Measurements from ENCODE around the gene AXIN1. TPM values are rescaled to one million over a fixed set of nuclear protein-coding genes. Genes with fewer than 3 reads are reported as not detected.

AXIN1 gene
- total RNA-seq, 1 experiment from 2014 or later: 50.3 TPM

DNA sequence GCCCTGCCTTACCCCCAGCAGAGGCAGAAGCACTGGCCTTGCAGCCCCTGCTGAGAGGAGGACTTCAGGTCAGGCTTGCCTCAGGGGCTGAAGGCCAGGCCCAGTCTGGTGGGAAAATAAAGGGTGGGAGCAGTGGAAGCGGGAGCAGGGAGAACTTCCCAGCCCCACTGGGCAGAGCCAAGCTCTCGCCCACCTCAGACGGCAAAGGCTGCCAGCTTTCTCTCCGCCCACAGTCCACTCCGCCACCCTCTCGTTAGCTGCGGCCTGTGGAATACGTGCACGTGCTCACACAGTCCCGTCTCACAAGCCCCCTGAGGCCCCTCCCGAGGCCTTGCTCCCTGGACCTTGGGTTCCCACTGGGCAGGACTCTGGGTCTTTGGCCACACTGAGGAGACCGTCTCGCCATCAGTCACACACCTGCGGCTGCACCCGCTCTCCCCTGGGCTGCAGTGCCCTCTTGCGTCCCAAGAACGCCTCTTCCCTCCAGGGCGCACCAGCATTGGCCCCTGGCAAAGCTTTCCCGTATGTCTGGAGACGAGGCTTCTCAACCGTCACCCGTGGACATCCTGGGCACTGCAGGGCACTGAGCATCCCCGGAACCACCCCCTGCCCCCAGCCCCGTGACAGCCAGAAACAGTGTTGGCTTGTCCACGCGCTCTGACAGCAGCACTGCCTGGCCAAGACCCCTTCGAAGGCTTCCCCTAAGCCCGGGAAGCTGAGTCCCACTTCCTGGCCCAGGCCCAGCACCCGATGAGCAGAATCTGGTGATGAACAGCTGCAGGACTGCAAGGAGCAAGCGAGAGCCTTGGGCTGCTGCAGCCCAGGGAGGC is 9.6 kb upstream of the AXIN1 start:
- no peaks in the 10 kb centered on the region for H3K9me3 Mint-ChIP-seq
- peak; percentile 83 for DNase-seq (ENCODE audit: low spot score)
- ChIA-PET CTCF (interaction anchor here (0.5 to 2.7 kb wide), 47 partner anchors 8 to 309 kb away, joined by 3 to 42 read pairs (median 4); partner anchors contain the start of genes ARHGDIG, AXIN1, DECR2 and FAM234A), POLR2A (interaction anchor here (0.6 to 0.7 kb wide), 2 partner anchors 19 to 40 kb away, joined by 3 read pairs; partner anchors contain the start of gene DECR2)
- H3K27ac Mint-ChIP-seq: no peak overlapping the region
- peak; percentile 79 for ATAC-seq
- TF ChIP-seq, protein P1, sequence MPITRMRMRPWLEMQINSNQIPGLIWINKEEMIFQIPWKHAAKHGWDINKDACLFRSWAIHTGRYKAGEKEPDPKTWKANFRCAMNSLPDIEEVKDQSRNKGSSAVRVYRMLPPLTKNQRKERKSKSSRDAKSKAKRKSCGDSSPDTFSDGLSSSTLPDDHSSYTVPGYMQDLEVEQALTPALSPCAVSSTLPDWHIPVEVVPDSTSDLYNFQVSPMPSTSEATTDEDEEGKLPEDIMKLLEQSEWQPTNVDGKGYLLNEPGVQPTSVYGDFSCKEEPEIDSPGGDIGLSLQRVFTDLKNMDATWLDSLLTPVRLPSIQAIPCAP (CRISPR knock-in tag; IDR thresholded peaks at IDR 0.05): no peak
- no peak for TF ChIP-seq FOXJ3 (CRISPR knock-in tag; IDR thresholded peaks at IDR 0.05; ENCODE audit: borderline replicate concordance)
- no peak for TF ChIP-seq ELF4 (CRISPR knock-in tag; IDR thresholded peaks at IDR 0.05; ENCODE audit: low read depth)
- no peak for TF ChIP-seq ZNF423 (CRISPR knock-in tag; IDR thresholded peaks at IDR 0.05)
- TF ChIP-seq, protein P2, sequence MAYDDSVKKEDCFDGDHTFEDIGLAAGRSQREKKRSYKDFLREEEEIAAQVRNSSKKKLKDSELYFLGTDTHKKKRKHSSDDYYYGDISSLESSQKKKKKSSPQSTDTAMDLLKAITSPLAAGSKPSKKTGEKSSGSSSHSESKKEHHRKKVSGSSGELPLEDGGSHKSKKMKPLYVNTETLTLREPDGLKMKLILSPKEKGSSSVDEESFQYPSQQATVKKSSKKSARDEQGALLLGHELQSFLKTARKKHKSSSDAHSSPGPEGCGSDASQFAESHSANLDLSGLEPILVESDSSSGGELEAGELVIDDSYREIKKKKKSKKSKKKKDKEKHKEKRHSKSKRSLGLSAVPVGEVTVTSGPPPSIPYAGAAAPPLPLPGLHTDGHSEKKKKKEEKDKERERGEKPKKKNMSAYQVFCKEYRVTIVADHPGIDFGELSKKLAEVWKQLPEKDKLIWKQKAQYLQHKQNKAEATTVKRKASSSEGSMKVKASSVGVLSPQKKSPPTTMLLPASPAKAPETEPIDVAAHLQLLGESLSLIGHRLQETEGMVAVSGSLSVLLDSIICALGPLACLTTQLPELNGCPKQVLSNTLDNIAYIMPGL (CRISPR knock-in tag; IDR thresholded peaks at IDR 0.05): peak; percentile 34; the same call in 1 of the 2 replicates
- peak; percentile 83 for TF ChIP-seq GTF2I (CRISPR knock-in tag; conservative IDR thresholded peaks at IDR 0.05)
- TF ChIP-seq FOXK1 (CRISPR knock-in tag; IDR thresholded peaks at IDR 0.05): no peak
- no peak for TF ChIP-seq GABPB1 (CRISPR knock-in tag; IDR thresholded peaks at IDR 0.05)
- TF ChIP-seq, protein P3, sequence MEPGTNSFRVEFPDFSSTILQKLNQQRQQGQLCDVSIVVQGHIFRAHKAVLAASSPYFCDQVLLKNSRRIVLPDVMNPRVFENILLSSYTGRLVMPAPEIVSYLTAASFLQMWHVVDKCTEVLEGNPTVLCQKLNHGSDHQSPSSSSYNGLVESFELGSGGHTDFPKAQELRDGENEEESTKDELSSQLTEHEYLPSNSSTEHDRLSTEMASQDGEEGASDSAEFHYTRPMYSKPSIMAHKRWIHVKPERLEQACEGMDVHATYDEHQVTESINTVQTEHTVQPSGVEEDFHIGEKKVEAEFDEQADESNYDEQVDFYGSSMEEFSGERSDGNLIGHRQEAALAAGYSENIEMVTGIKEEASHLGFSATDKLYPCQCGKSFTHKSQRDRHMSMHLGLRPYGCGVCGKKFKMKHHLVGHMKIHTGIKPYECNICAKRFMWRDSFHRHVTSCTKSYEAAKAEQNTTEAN (CRISPR knock-in tag; IDR thresholded peaks at IDR 0.05): no peak
- TF ChIP-seq ZNF396 (CRISPR knock-in tag; IDR thresholded peaks at IDR 0.05; ENCODE audit: borderline replicate concordance): no peak
- TF ChIP-seq, protein P4, sequence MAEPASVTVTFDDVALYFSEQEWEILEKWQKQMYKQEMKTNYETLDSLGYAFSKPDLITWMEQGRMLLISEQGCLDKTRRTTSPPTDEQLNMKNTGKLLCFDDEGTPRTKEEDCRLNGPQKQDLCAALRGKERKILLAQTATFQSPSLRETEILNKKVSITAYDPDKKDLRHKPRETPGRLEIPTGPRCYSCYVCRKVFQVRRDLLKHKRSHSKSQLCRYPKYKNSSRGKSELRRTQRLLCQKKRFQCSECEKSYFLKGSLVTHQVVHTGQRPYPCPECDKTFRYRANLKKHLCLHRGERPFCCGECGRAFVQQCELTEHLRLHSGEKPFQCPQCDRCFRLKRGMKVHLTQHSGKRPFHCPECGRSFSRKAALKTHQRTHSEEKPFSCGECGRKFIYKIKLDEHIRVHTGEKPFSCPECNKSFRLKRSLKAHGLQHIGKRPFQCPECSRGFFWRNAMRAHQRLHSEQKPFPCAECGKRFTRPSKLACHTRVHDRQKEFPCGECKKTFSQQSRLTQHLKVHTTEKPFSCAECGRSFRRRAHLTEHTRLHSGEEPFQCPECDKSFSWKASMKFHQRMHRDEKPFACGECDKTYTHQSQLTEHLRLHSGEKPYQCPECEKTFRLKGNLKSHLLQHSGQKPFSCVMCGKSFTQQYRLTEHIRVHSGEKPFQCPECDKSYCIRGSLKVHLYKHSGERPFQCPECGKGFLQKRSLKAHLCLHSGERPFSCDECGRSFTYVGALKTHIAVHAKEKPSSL (CRISPR knock-in tag; conservative IDR thresholded peaks at IDR 0.05): no peak
- no peak for TF ChIP-seq NFYB (CRISPR knock-in tag; conservative IDR thresholded peaks at IDR 0.05; ENCODE audit: low read depth)
- TF ChIP-seq NFE2L1 (CRISPR knock-in tag; IDR thresholded peaks at IDR 0.05): no peak
- TF ChIP-seq, protein P5, sequence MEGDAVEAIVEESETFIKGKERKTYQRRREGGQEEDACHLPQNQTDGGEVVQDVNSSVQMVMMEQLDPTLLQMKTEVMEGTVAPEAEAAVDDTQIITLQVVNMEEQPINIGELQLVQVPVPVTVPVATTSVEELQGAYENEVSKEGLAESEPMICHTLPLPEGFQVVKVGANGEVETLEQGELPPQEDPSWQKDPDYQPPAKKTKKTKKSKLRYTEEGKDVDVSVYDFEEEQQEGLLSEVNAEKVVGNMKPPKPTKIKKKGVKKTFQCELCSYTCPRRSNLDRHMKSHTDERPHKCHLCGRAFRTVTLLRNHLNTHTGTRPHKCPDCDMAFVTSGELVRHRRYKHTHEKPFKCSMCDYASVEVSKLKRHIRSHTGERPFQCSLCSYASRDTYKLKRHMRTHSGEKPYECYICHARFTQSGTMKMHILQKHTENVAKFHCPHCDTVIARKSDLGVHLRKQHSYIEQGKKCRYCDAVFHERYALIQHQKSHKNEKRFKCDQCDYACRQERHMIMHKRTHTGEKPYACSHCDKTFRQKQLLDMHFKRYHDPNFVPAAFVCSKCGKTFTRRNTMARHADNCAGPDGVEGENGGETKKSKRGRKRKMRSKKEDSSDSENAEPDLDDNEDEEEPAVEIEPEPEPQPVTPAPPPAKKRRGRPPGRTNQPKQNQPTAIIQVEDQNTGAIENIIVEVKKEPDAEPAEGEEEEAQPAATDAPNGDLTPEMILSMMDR (IDR thresholded peaks at IDR 0.05): 0 out of 2 replicates have a peak, but pooled peaks have one; percentile 30
- no peak overlapping the region for H3K4me3 Mint-ChIP-seq
- H3K4me1 Mint-ChIP-seq: no peaks in the 10 kb centered on the region
- no peaks in the 10 kb centered on the region for H3K27me3 Mint-ChIP-seq (ENCODE audit: low read depth)
- H3K36me3 Mint-ChIP-seq: peaks cover 6% of the 10 kb centered on the region

DNA sequence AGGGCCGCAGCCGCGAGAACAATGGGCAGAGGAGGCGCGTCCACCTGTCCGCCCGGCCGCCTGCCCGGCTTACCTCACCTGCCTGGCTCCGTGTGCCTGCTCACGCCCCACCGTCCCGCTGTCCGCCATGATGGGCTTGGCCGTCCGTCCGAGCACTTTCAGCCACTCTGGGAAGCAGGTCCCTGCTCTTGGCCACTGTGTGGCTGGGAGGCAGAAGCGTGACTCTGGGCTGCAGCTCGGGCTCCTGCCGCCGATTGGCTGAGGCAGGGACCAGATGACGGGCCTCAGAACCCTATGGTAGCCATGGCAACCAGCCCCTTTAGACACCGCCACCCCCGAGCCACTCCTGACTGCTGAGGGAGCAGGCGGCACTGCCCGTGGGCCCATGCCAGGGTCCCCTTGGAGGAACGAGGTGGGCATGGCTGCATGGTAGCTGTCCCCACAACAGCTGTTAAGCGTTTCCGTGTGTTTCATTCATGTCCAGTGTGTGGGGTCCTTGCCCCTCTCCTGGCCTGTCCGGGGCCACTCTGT is 8.9 kb upstream of the AXIN1 start:
- no peak overlapping the region for H3K4me3 Mint-ChIP-seq
- no peaks in the 10 kb centered on the region for H3K4me1 Mint-ChIP-seq
- POLR2A ChIA-PET: interaction anchor here (0.6 kb wide), 1 partner anchor 40 kb away, joined by 3 read pairs; the partner anchor contains the start of gene DECR2
- TF ChIP-seq RORB (CRISPR knock-in tag; IDR thresholded peaks at IDR 0.05): no peak
- no peak for TF ChIP-seq RELA (CRISPR knock-in tag; IDR thresholded peaks at IDR 0.05; ENCODE audit: borderline replicate concordance)
- TF ChIP-seq NR1H2 (CRISPR knock-in tag; IDR thresholded peaks at IDR 0.05): no peak
- no peak for TF ChIP-seq ESRRA (CRISPR knock-in tag; IDR thresholded peaks at IDR 0.05; ENCODE audit: borderline replicate concordance)
- no peak for TF ChIP-seq NFE2L1 (CRISPR knock-in tag; IDR thresholded peaks at IDR 0.05)
- no peak for TF ChIP-seq ZNF671 (CRISPR knock-in tag; IDR thresholded peaks at IDR 0.05)
- TF ChIP-seq HMGA2 (CRISPR knock-in tag; IDR thresholded peaks at IDR 0.05): no peak
- TF ChIP-seq EMX1 (CRISPR knock-in tag; IDR thresholded peaks at IDR 0.05): no peak
- TF ChIP-seq, protein P3 (CRISPR knock-in tag; IDR thresholded peaks at IDR 0.05): no peak
- no peak for TF ChIP-seq ZNF263 (CRISPR knock-in tag; IDR thresholded peaks at IDR 0.05; ENCODE audit: low read depth)

More for the DNA sequence above, 8.9 kb upstream of the AXIN1 start:
- DNase-seq (ENCODE audit: low spot score) (no peak), ATAC-seq (0 out of 2 replicates have a peak, but pooled peaks have one; percentile 5)
- Mint-ChIP-seq H3K9me3 (no peaks in the 10 kb centered on the region), H3K27me3 (ENCODE audit: low read depth) (no peaks in the 10 kb centered on the region), H3K27ac (no peak overlapping the region), H3K36me3 (no peaks in the 10 kb centered on the region)
- CTCF ChIA-PET: interaction anchor here (0.5 to 2.7 kb wide), 25 partner anchors 9 to 295 kb away, joined by 3 to 42 read pairs (median 8); partner anchors contain the start of genes ARHGDIG, AXIN1, FAM234A and LUC7L

Data from WTC11 (cell line).